Measurements from ENCODE around the gene PHLDA1. TPM values are rescaled to one million over a fixed set of nuclear protein-coding genes. Genes with fewer than 3 reads are reported as not detected.

Gene PHLDA1
- total and polyA plus RNA-seq, 9 of the 15 experiments (the other 6 are each of a cell fraction or from before 2014, with no cell fraction given) = 0.15 to 2.9 (median 0.54) TPM

DNA sequence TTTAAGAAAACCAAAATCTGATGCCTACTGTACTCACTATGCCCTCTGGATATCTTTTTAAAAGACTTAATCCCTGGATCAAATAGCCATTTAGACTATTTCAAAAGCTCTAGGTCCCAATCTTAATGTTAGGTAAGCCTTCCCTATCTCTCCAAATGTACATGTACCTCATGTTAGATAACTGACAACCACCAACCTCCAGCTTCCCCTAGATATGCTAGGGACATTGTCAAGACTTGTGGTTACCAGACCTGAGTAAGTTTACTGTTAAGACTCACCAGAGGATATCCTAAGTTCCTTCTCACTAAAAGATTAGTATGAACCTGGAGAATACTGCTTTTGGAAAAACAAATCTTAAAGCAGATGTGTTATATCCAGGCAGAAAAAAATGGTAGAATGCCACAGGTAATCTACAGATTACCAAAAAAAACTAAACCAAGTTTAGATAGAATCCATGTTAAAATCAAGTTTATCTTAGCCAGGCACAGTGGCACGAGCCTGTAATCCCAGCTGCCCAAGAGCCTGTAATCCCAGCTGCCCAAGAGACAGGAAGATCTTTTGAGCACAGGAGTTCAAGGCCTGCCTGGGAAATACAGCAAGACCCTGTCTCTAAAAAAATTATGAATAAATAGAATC is 43.2 kb upstream of the PHLDA1 start:
- ATAC-seq = peak; percentile 80
- BruUV-seq (replicated peaks) = no TSS peak
- Histone ChIP-seq H3K4me2 (ENCODE audit: insufficient read depth, low read length) (no peak overlapping the region), H3K27ac (ENCODE audit: extremely low read depth, low read depth, low read length) (peak overlapping the region; percentile 25; the same call in 2 of the 3 replicates), H3K9ac (ENCODE audit: insufficient read depth in 1 of 2, low read depth in 2 of 2, low read length in 2 of 2) (no peak overlapping the region; a peak in 1 of 4 replicates), H3K9me1 (ENCODE audit: control insufficient read depth, insufficient read depth, low read length) (no peaks in the 10 kb centered on the region), H3K27me3 (ENCODE audit: control insufficient read depth in 2 of 2, insufficient read depth in 2 of 2, low read length in 2 of 2) (no peaks in the 10 kb centered on the region), H4K20me1 (replicated peaks; ENCODE audit: control insufficient read depth, insufficient read depth, low read length) (0 out of 2 replicates have a peak, but pooled peaks cover 13% of the 10 kb centered on the region), H3K9me3 (replicated peaks; ENCODE audit: control insufficient read depth, insufficient read depth, low read depth, low read length) (no peaks in the 10 kb centered on the region), H3K4me3 (no peak overlapping the region), H3K79me2 (ENCODE audit: control insufficient read depth, insufficient read depth, low read length) (peaks cover 100% of the 10 kb centered on the region), H2AFZ (ENCODE audit: low read depth, low read length) (no peak overlapping the region), H3K4me1 (replicated peaks in 1 of 2; ENCODE audit: control insufficient read depth in 2 of 2, insufficient read depth in 2 of 2, low read length in 2 of 2) (peaks cover 0 to 15% of the 10 kb centered on the region in 2 experiments; a peak in 3 of 5 replicates), H3K36me3 (ENCODE audit: control insufficient read depth, insufficient read depth, low read length) (peaks cover 88% of the 10 kb centered on the region)
- ChIA-PET POLR2A (interaction anchor here (0.6 to 1.1 kb wide), 2 partner anchors 34 to 293 kb away, joined by 3 read pairs; no protein-coding TSS in a partner anchor), CTCF (ENCODE audit: low intra/inter-chr PET ratio) (no interaction called here)
- DNase-seq (ENCODE audit: extremely low read depth in 1 of 4, low spot score in 3 of 4) = peak in 3 of 4 experiments; percentile 28 to 73 (median 53)
- WGBS (ENCODE audit: insufficient coverage, low coverage, missing lambda C conversion rate) = 31% methylated on average over 1 of the region's 1 CpG
- intact Hi-C loops (cut with micrococcal nuclease) (no loop called here), in situ Hi-C loops (cut with MboI) (loop anchor here (5.0 to 10.0 kb wide), 2 partner anchors 82 to 270 kb away; partner anchors contain the start of gene BBS10)
- FAIRE-seq = peak; percentile 81
- TF ChIP-seq SMARCA4 (IDR thresholded peaks at IDR 0.05) (0 out of 2 replicates have a peak, but pooled peaks have one; percentile 25), ARID1B (IDR thresholded peaks at IDR 0.05) (peak; percentile 55), RCOR1 (IDR thresholded peaks at IDR 0.05; ENCODE audit: borderline replicate concordance in 1 of 2, low read depth in 2 of 2, low read length in 2 of 2) (peak in 1 of 2 experiments; percentile 29; a peak in 1 of 4 replicates), OTX1 (CRISPR knock-in tag; IDR thresholded peaks at IDR 0.05) (no peak), CBFA2T2 (conservative IDR thresholded peaks at IDR 0.05) (peak; percentile 58; the same call in 1 of the 2 replicates), NR1H2 (CRISPR knock-in tag; IDR thresholded peaks at IDR 0.05) (no peak), XRCC5 (IDR thresholded peaks at IDR 0.05; ENCODE audit: low read depth, low read length) (no peak), DPF2 (IDR thresholded peaks at IDR 0.05) (peak; percentile 41; the same call in 1 of the 2 replicates), TEAD2 (tag; IDR thresholded peaks at IDR 0.05) (no peak), FOXK1 (CRISPR knock-in tag; IDR thresholded peaks at IDR 0.05; ENCODE audit: borderline replicate concordance) (no peak), SOX6 (IDR thresholded peaks at IDR 0.05) (peak; percentile 21; the same call in 1 of the 2 replicates), STAT5B (CRISPR knock-in tag; IDR thresholded peaks at IDR 0.05) (no peak), TCF3 (CRISPR knock-in tag; IDR thresholded peaks at IDR 0.05) (peak; percentile 71), SMARCB1 (IDR thresholded peaks at IDR 0.05; ENCODE audit: insufficient read length, low read depth) (no peak), TARDBP (IDR thresholded peaks at IDR 0.05) (no peak), KAT2B (IDR thresholded peaks at IDR 0.05; ENCODE audit: low read depth, low read length) (no peak), ZNF174 (CRISPR knock-in tag; IDR thresholded peaks at IDR 0.05) (no peak), ARNT (IDR thresholded peaks at IDR 0.05) (no peak)
- TF ChIP-seq, protein P1, sequence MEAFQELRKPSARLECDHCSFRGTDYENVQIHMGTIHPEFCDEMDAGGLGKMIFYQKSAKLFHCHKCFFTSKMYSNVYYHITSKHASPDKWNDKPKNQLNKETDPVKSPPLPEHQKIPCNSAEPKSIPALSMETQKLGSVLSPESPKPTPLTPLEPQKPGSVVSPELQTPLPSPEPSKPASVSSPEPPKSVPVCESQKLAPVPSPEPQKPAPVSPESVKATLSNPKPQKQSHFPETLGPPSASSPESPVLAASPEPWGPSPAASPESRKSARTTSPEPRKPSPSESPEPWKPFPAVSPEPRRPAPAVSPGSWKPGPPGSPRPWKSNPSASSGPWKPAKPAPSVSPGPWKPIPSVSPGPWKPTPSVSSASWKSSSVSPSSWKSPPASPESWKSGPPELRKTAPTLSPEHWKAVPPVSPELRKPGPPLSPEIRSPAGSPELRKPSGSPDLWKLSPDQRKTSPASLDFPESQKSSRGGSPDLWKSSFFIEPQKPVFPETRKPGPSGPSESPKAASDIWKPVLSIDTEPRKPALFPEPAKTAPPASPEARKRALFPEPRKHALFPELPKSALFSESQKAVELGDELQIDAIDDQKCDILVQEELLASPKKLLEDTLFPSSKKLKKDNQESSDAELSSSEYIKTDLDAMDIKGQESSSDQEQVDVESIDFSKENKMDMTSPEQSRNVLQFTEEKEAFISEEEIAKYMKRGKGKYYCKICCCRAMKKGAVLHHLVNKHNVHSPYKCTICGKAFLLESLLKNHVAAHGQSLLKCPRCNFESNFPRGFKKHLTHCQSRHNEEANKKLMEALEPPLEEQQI (IDR thresholded peaks at IDR 0.05) = no peak
- TF ChIP-seq, protein P2, sequence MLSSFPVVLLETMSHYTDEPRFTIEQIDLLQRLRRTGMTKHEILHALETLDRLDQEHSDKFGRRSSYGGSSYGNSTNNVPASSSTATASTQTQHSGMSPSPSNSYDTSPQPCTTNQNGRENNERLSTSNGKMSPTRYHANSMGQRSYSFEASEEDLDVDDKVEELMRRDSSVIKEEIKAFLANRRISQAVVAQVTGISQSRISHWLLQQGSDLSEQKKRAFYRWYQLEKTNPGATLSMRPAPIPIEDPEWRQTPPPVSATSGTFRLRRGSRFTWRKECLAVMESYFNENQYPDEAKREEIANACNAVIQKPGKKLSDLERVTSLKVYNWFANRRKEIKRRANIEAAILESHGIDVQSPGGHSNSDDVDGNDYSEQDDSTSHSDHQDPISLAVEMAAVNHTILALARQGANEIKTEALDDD (IDR thresholded peaks at IDR 0.05) = peak; percentile 100
- TF ChIP-seq, protein P3, sequence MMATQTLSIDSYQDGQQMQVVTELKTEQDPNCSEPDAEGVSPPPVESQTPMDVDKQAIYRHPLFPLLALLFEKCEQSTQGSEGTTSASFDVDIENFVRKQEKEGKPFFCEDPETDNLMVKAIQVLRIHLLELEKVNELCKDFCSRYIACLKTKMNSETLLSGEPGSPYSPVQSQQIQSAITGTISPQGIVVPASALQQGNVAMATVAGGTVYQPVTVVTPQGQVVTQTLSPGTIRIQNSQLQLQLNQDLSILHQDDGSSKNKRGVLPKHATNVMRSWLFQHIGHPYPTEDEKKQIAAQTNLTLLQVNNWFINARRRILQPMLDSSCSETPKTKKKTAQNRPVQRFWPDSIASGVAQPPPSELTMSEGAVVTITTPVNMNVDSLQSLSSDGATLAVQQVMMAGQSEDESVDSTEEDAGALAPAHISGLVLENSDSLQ (IDR thresholded peaks at IDR 0.05) = peak; percentile 41

Data from K562 (cell line).